SK-N-SH treated with all-trans-retinoic acid at 6 μM for 48 hours (cell line): ENCODE measurements around the gene MFSD8.

Experiments used
- ESRRG ChIP-seq: fragments of 250-450 bp; sonication (Bioruptor Pico); IDR thresholded peaks from 2 replicates; pipeline ENCODE4 v1.6.1; 2021; ENCODE audit warnings: mild to moderate bottlenecking
- TF ChIP-seq, protein P1 (sequence below): fragments of 250-450 bp; sonication (Bioruptor Pico); IDR thresholded peaks from 2 replicates; pipeline ENCODE4 v1.8.0; 2020; ENCODE audit warnings: mild to moderate bottlenecking, moderate library complexity, borderline replicate concordance

DNA sequence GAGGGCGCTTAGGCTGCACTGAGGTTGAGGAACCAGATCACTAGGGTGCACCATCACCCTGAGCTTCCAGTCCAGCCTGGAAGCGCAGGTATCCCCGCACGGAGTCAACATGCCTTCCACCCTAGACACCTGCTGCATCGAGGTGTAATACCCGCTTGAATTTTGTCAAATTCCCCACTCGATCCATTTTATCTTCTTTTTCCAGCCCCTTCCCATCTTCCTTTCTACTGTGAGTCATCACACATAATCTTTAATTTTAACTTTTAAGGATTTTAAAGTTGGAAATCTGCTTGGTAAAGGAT, 83.5 kb downstream of the MFSD8 start:
- TF ChIP-seq, protein P1, sequence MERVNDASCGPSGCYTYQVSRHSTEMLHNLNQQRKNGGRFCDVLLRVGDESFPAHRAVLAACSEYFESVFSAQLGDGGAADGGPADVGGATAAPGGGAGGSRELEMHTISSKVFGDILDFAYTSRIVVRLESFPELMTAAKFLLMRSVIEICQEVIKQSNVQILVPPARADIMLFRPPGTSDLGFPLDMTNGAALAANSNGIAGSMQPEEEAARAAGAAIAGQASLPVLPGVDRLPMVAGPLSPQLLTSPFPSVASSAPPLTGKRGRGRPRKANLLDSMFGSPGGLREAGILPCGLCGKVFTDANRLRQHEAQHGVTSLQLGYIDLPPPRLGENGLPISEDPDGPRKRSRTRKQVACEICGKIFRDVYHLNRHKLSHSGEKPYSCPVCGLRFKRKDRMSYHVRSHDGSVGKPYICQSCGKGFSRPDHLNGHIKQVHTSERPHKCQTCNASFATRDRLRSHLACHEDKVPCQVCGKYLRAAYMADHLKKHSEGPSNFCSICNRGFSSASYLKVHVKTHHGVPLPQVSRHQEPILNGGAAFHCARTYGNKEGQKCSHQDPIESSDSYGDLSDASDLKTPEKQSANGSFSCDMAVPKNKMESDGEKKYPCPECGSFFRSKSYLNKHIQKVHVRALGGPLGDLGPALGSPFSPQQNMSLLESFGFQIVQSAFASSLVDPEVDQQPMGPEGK (CRISPR knock-in tag), result no peak
- no peak for TF ChIP-seq ESRRG
